Activated B cell treated with CpG ODN at 0.5 μM for 24 hours (primary cell): ENCODE measurements around the gene HSD3B7. TPM values are rescaled to one million over a fixed set of nuclear protein-coding genes. Genes with fewer than 3 reads are reported as not detected.

Experiments
- ATAC-seq: fragments of 200-7000 bp; cut with Tn5 transposase; one replicate; pipeline ENCODE4 v1.10.0; 2021; ENCODE audit warnings: low read depth, mild to moderate bottlenecking, moderate library complexity
- CTCF ChIA-PET: fragments of 350-600 bp; sonication (Branson Sonifier 250); formaldehyde crosslinking; loops from one replicate; lab custom pipeline; 2021; ENCODE audit warnings: antibody characterized with exemption; lab: Charles Lee
- POLR2A ChIA-PET: fragments of 350-600 bp; sonication (Branson Sonifier 250); formaldehyde crosslinking; loops from one replicate; lab custom pipeline; 2021; ENCODE audit warnings: antibody characterized with exemption; lab: Charles Lee
- DNase-seq: peaks from one replicate; pipeline ENCODE4 v3.0.0; 2022
- H3K27ac Mint-ChIP-seq: one replicate; pipeline ENCODE4 v1.8.0; 2020; ENCODE audit warnings: mixed read lengths
- H3K27me3 Mint-ChIP-seq: one replicate; pipeline ENCODE4 v1.8.0; 2021; ENCODE audit warnings: mixed read lengths
- H3K36me3 Mint-ChIP-seq: one replicate; pipeline ENCODE4 v1.8.0; 2021; ENCODE audit warnings: low read depth, mixed read lengths
- H3K4me1 Mint-ChIP-seq: one replicate; pipeline ENCODE4 v1.8.0; 2021; ENCODE audit warnings: mixed read lengths
- H3K4me3 Mint-ChIP-seq: one replicate; pipeline ENCODE4 v1.8.0; 2020; ENCODE audit warnings: mild to moderate bottlenecking, mixed read lengths
- H3K9me3 Mint-ChIP-seq: one replicate; pipeline ENCODE4 v1.8.0; 2020; ENCODE audit warnings: mixed read lengths
- intact Hi-C: fragments of 100-400 bp; cut with micrococcal nuclease; formaldehyde crosslinking; loops from one replicate; pipeline ENCODE4 v1.15.1; 2024
- total RNA-seq: library from RNA; stranded (reverse); gene quantifications from 2 replicates; pipeline ENCODE4 v1.2.3, GENCODE V29; 2022
- TF ChIP-seq, protein P1 (sequence below): fragments of 200-600 bp; IDR thresholded peaks from one replicate; pipeline ENCODE4 v1.8.0; 2022; ENCODE audit warnings: antibody characterized with exemption, mild to moderate bottlenecking

Gene HSD3B7
- total RNA-seq, 1 donor from 2014 or later: 1.3 TPM

DNA sequence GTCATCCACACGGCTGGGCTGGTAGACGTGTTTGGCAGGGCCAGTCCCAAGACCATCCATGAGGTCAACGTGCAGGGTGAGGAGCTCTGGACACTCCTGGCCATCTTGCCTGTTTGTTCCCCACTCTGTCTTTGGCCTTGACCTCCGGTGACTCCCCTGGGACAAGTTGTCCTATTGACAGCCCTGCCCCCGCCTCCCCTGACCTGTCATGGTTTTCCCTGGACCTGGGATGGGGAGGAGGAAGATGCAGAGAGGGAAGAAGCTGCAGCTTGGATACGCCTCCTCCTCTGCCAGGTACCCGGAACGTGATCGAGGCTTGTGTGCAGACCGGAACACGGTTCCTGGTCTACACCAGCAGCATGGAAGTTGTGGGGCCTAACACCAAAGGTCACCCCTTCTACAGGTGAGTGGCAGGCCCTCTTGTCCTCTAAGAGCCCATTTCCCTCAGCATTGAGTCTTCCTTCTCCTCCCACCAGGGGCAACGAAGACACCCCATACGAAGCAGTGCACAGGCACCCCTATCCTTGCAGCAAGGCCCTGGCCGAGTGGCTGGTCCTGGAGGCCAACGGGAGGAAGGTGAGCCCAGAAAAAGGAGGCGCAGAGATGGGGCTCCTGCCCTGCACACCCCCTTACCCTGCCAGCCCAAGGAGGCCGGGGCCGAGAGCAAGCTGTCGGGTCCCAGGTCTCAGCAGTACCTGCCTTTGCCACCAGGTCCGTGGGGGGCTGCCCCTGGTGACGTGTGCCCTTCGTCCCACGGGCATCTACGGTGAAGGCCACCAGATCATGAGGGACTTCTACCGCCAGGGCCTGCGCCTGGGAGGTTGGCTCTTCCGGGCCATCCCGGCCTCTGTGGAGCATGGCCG, 1.4 kb downstream of the HSD3B7 start:
- intact Hi-C loops: no loop called here
- POLR2A ChIA-PET: interaction anchor here (0.6 to 2.1 kb wide), 6 partner anchors 11 to 359 kb away, joined by 3 to 5 read pairs (median 4); partner anchors contain the start of genes FUS and PYDC1

GRCh38 chr16:30987581-30988190, 2.7 kb downstream of the HSD3B7 start:
- Mint-ChIP-seq H3K4me1 (no peaks in the 10 kb centered on the region), H3K27ac (no peak overlapping the region), H3K27me3 (no peaks in the 10 kb centered on the region), H3K9me3 (no peaks in the 10 kb centered on the region), H3K4me3 (no peak overlapping the region), H3K36me3 (peaks cover 19% of the 10 kb centered on the region)
- intact Hi-C loops: no loop called here
- ChIA-PET POLR2A (no interaction called here), CTCF (no interaction called here)
- TF ChIP-seq, protein P1, sequence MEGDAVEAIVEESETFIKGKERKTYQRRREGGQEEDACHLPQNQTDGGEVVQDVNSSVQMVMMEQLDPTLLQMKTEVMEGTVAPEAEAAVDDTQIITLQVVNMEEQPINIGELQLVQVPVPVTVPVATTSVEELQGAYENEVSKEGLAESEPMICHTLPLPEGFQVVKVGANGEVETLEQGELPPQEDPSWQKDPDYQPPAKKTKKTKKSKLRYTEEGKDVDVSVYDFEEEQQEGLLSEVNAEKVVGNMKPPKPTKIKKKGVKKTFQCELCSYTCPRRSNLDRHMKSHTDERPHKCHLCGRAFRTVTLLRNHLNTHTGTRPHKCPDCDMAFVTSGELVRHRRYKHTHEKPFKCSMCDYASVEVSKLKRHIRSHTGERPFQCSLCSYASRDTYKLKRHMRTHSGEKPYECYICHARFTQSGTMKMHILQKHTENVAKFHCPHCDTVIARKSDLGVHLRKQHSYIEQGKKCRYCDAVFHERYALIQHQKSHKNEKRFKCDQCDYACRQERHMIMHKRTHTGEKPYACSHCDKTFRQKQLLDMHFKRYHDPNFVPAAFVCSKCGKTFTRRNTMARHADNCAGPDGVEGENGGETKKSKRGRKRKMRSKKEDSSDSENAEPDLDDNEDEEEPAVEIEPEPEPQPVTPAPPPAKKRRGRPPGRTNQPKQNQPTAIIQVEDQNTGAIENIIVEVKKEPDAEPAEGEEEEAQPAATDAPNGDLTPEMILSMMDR: no peak
- ATAC-seq: no peak
- no peak for DNase-seq

More for the DNA sequence above, 1.4 kb downstream of the HSD3B7 start:
- no peaks in the 10 kb centered on the region for H3K9me3 Mint-ChIP-seq
- ATAC-seq (no peak), DNase-seq (no peak)
- TF ChIP-seq, protein P1: no peak
- no peak overlapping the region for H3K27ac Mint-ChIP-seq
- H3K4me1 Mint-ChIP-seq: no peaks in the 10 kb centered on the region
- CTCF ChIA-PET: interaction anchor here (1.0 to 4.6 kb wide), 6 partner anchors 9 to 882 kb away, joined by 3 to 36 read pairs (median 16); partner anchors contain the start of gene ZNF843
- H3K36me3 Mint-ChIP-seq: peaks cover 31% of the 10 kb centered on the region
- no peaks in the 10 kb centered on the region for H3K27me3 Mint-ChIP-seq
- H3K4me3 Mint-ChIP-seq: no peak overlapping the region

- Mint-ChIP-seq H3K36me3 (peaks cover 1% of the 10 kb centered on the region), H3K4me1 (peaks cover 1% of the 10 kb centered on the region), H3K4me3 (no peak overlapping the region), H3K27me3 (no peaks in the 10 kb centered on the region), H3K27ac (no peak overlapping the region), H3K9me3 (no peaks in the 10 kb centered on the region)
- intact Hi-C loops: no loop called here
- ATAC-seq: no peak
- ChIA-PET CTCF (no interaction called here), POLR2A (no interaction called here)
- no peak for DNase-seq
- TF ChIP-seq, protein P1: no peak
Observed at GRCh38 chr16:30989469-30990047, 4.6 kb downstream of the HSD3B7 start.

DNA sequence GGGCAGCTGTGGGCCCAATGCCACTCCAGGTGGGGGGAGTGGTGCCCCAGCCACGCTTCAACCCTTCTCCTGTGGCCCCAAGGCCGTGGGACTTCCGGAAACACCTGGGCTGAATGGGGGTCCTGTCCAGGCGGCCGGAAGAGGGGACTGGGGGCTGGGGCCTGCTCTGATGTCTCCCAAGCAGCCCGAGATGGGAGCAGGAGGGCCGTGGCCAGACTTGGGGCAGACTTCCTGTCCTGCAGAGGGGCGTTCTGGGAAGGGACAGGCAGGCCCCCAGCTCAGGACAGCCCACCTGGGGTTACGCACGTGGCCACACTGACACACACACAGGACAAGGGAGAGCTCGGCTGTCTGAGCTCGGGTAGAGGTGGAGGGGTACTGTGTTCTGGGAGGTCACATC, 5.1 kb downstream of the HSD3B7 start:
- Mint-ChIP-seq H3K27ac (no peak overlapping the region), H3K9me3 (no peaks in the 10 kb centered on the region), H3K36me3 (peaks cover 1% of the 10 kb centered on the region), H3K4me3 (no peak overlapping the region), H3K4me1 (peaks cover 3% of the 10 kb centered on the region), H3K27me3 (no peaks in the 10 kb centered on the region)
- DNase-seq: no peak
- no peak for ATAC-seq
- ChIA-PET CTCF (no interaction called here), POLR2A (no interaction called here)
- intact Hi-C loops: no loop called here
- TF ChIP-seq, protein P1: no peak

DNA sequence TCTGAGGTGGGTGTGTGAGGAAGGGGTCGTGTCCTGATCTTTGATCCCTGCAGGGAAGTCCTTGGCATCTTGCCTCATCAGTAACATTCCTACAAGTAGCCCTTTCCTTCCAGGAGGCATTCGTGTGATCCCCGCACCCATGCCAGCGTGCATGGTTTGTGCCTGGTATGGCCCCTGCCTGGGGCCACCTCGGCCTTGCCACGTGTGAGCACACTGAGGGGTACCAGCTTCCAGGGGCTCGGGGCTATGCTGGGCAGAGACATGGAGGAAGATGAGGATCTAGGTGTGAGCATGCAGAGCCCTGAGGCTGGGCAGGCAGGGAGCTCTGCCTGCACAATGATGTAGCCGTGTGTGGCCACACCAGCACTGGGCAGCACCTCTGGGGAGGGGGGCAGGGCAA, 6.0 kb downstream of the HSD3B7 start:
- no peak overlapping the region for H3K27ac Mint-ChIP-seq
- TF ChIP-seq, protein P1: no peak
- DNase-seq: no peak
- ChIA-PET CTCF (no interaction called here), POLR2A (no interaction called here)
- no peak for ATAC-seq
- H3K9me3 Mint-ChIP-seq: no peaks in the 10 kb centered on the region
- H3K27me3 Mint-ChIP-seq: no peaks in the 10 kb centered on the region
- H3K4me3 Mint-ChIP-seq: no peak overlapping the region
- H3K4me1 Mint-ChIP-seq: peaks cover 3% of the 10 kb centered on the region
- H3K36me3 Mint-ChIP-seq: no peaks in the 10 kb centered on the region
- intact Hi-C loops: no loop called here
